Osteoblast (primary cell): Measurements from ENCODE around the gene ZMYND19. TPM values are rescaled to one million over a fixed set of nuclear protein-coding genes. Genes with fewer than 3 reads are reported as not detected.
"Not testable (repeated sequence)": the region's sequence is repeated elsewhere in the genome, so short reads cannot be mapped to it uniquely, and the experiment has no call there.

Experiments used
- DNase-seq: peaks from one replicate; pipeline ENCODE4 v3.0.0; 2011; ENCODE audit warnings: low spot score, mixed read lengths; ENCODE audit not compliant: insufficient read length; ENCODE audit errors: missing footprints
- H2AFZ ChIP-seq: 2 replicates; pipeline ENCODE4 v1.6.0; 2011; ENCODE audit warnings: mild to moderate bottlenecking, low read length
- H3K27ac ChIP-seq: 2 replicates; pipeline ENCODE4 v1.5.1; 2011; ENCODE audit warnings: mild to moderate bottlenecking, low read depth, low read length, moderate library complexity
- H3K27me3 ChIP-seq: 2 replicates; pipeline ENCODE4 v1.6.0; 2012; ENCODE audit warnings: mild to moderate bottlenecking, control low read depth, inconsistent platforms, low read length, moderate library complexity; ENCODE audit not compliant: insufficient read depth
- H3K36me3 ChIP-seq: 2 replicates; pipeline ENCODE4 v1.5.1; 2011; ENCODE audit warnings: mild to moderate bottlenecking, low read length, control low read depth, moderate library complexity; ENCODE audit not compliant: insufficient read depth
- H3K4me1 ChIP-seq: 2 replicates; pipeline ENCODE4 v1.5.1; 2011; ENCODE audit warnings: mild to moderate bottlenecking, low read length, control low read depth, moderate library complexity; ENCODE audit not compliant: insufficient read depth
- H3K4me2 ChIP-seq: 2 replicates; pipeline ENCODE4 v1.6.0; 2011; ENCODE audit warnings: mild to moderate bottlenecking, low read length; ENCODE audit not compliant: insufficient read depth
- H3K4me3 ChIP-seq: fragments of 200-600 bp; sonication (generic); 3 replicates; pipeline ENCODE4 v1.5.1; 2012; ENCODE audit warnings: mild to moderate bottlenecking, low read length, inconsistent platforms; ENCODE audit not compliant: insufficient read depth
- H3K79me2 ChIP-seq: 2 replicates; pipeline ENCODE4 v1.6.0; 2012; ENCODE audit warnings: mild to moderate bottlenecking, low read length, control low read depth, inconsistent platforms; ENCODE audit not compliant: insufficient read depth
- H3K9me3 ChIP-seq: 2 replicates; pipeline ENCODE4 v1.5.1; 2011; ENCODE audit warnings: low read depth, low read length, control low read depth
- H4K20me1 ChIP-seq: 2 replicates; pipeline ENCODE4 v1.6.0; 2012; ENCODE audit warnings: mild to moderate bottlenecking, low read length, control low read depth; ENCODE audit not compliant: insufficient read depth
- total RNA-seq: library from RNA; depleted of rRNA; stranded (reverse); fragments of >200 nt; gene quantifications from 2 replicates; pipeline ENCODE4 v1.2.3, GENCODE V29; 2012
- TF ChIP-seq, protein P1 (sequence below): IDR thresholded peaks from 2 replicates; pipeline ENCODE4 v1.5.1; 2011; ENCODE audit warnings: mild to moderate bottlenecking, low read depth, low read length, moderate library complexity; ENCODE audit errors: extremely low read depth

The ZMYND19 gene
- total RNA-seq, 1 donor = 10.5 TPM

GRCh38 chr9:137575364-137575715 lies 15.0 kb downstream of the ZMYND19 start:
- Histone ChIP-seq H3K79me2 (peaks cover 62% of the 10 kb centered on the region), H3K27ac (no peak overlapping the region), H3K36me3 (peaks cover 31% of the 10 kb centered on the region), H3K4me2 (no peak overlapping the region), H3K27me3 (no peaks in the 10 kb centered on the region), H2AFZ (no peak overlapping the region), H3K4me1 (peaks cover 16% of the 10 kb centered on the region), H3K4me3 (no peak overlapping the region), H3K9me3 (no peaks in the 10 kb centered on the region), H4K20me1 (peaks cover 20% of the 10 kb centered on the region)
- DNase-seq = no peak
- TF ChIP-seq, protein P1, sequence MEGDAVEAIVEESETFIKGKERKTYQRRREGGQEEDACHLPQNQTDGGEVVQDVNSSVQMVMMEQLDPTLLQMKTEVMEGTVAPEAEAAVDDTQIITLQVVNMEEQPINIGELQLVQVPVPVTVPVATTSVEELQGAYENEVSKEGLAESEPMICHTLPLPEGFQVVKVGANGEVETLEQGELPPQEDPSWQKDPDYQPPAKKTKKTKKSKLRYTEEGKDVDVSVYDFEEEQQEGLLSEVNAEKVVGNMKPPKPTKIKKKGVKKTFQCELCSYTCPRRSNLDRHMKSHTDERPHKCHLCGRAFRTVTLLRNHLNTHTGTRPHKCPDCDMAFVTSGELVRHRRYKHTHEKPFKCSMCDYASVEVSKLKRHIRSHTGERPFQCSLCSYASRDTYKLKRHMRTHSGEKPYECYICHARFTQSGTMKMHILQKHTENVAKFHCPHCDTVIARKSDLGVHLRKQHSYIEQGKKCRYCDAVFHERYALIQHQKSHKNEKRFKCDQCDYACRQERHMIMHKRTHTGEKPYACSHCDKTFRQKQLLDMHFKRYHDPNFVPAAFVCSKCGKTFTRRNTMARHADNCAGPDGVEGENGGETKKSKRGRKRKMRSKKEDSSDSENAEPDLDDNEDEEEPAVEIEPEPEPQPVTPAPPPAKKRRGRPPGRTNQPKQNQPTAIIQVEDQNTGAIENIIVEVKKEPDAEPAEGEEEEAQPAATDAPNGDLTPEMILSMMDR = no peak

DNA sequence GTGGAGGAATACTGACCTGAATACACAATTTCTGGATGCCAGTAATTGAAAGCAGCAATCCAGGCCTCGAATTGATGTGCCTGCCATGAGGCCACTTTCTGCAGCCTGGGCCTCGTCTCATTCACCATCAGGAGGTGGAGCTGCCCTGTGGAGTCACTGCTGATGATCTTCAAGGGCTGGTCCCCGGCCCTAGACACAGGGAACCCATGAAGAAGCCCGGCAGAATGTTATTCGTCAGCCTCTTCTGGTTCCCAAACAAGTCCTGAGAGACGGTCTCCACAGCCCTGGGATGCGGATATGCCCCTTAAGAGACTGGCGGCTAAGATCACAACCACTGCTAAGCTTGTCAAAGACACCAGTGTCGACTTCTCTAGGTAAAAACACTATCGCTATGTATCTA lies 16.1 kb downstream of the ZMYND19 start:
- H3K27me3 ChIP-seq = no peaks in the 10 kb centered on the region
- TF ChIP-seq, protein P1 = no peak
- no peak overlapping the region for H3K4me3 ChIP-seq
- peaks cover 70% of the 10 kb centered on the region for H3K79me2 ChIP-seq
- H3K9me3 ChIP-seq = no peaks in the 10 kb centered on the region
- H3K4me1 ChIP-seq = peaks cover 14% of the 10 kb centered on the region
- DNase-seq = peak; percentile 64
- no peak overlapping the region for H3K4me2 ChIP-seq
- H3K27ac ChIP-seq = no peak overlapping the region
- peaks cover 20% of the 10 kb centered on the region for H4K20me1 ChIP-seq
- H2AFZ ChIP-seq = no peak overlapping the region
- H3K36me3 ChIP-seq = peaks cover 30% of the 10 kb centered on the region

DNA sequence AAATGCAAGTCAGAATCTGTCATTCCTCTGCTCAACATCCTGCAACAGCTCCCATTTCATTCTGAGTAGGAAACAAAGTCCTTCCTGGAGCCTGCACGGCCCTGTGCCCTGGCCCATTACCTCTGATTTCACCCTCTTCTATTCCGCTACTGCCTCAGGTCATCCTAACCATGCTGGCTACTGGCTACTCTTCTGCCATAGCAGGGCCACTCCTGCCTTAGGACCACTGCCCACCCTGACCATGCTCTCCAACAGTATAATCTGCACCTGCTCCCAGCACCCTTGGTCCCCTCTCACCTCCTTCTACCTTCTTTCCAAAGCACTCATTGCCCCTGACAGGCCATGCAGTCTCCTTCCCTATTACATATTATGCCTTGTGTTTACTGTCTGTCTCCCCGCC lies 19.7 kb downstream of the ZMYND19 start:
- peaks cover 28% of the 10 kb centered on the region for H3K36me3 ChIP-seq
- H3K79me2 ChIP-seq = peaks cover 42% of the 10 kb centered on the region
- H3K27me3 ChIP-seq = no peaks in the 10 kb centered on the region
- H3K4me2 ChIP-seq = no peak overlapping the region
- H3K9me3 ChIP-seq = no peaks in the 10 kb centered on the region
- no peaks in the 10 kb centered on the region for H3K4me1 ChIP-seq
- TF ChIP-seq, protein P1 = no peak
- no peak overlapping the region for H3K4me3 ChIP-seq
- DNase-seq = peak; percentile 30
- H3K27ac ChIP-seq = no peak overlapping the region
- no peak overlapping the region for H2AFZ ChIP-seq
- peaks cover 6% of the 10 kb centered on the region for H4K20me1 ChIP-seq

- Histone ChIP-seq H3K4me1 (no peaks in the 10 kb centered on the region), H3K36me3 (peaks cover 28% of the 10 kb centered on the region), H3K27ac (no peak overlapping the region), H3K4me2 (no peak overlapping the region), H3K4me3 (no peak overlapping the region), H3K27me3 (no peaks in the 10 kb centered on the region), H3K9me3 (no peaks in the 10 kb centered on the region), H2AFZ (no peak overlapping the region), H3K79me2 (peaks cover 33% of the 10 kb centered on the region), H4K20me1 (peaks cover 2% of the 10 kb centered on the region)
- TF ChIP-seq, protein P1 = no peak
- DNase-seq = peak; percentile 41
These were observed 20.6 kb downstream of the ZMYND19 start for GRCh38 chr9:137569609-137570203.

GRCh38 chr9:137568445-137568844 lies 21.9 kb downstream of the ZMYND19 start:
- H3K9me3 ChIP-seq, H4K20me1 ChIP-seq, H2AFZ ChIP-seq, H3K27me3 ChIP-seq, H3K4me2 ChIP-seq, H3K4me3 ChIP-seq, H3K27ac ChIP-seq, DNase-seq, H3K4me1 ChIP-seq: not testable (repeated sequence)
- peaks cover 29% of the 10 kb centered on the region for H3K36me3 ChIP-seq
- H3K79me2 ChIP-seq = peaks cover 25% of the 10 kb centered on the region
